ENCODE data around the gene RAB31. TPM values are rescaled to one million over a fixed set of nuclear protein-coding genes. Genes with fewer than 3 reads are reported as not detected.

The RAB31 gene
- total RNA-seq, 4 donors from 2014 or later, result 3.2 to 7.1 (median 4.4) TPM

DNA sequence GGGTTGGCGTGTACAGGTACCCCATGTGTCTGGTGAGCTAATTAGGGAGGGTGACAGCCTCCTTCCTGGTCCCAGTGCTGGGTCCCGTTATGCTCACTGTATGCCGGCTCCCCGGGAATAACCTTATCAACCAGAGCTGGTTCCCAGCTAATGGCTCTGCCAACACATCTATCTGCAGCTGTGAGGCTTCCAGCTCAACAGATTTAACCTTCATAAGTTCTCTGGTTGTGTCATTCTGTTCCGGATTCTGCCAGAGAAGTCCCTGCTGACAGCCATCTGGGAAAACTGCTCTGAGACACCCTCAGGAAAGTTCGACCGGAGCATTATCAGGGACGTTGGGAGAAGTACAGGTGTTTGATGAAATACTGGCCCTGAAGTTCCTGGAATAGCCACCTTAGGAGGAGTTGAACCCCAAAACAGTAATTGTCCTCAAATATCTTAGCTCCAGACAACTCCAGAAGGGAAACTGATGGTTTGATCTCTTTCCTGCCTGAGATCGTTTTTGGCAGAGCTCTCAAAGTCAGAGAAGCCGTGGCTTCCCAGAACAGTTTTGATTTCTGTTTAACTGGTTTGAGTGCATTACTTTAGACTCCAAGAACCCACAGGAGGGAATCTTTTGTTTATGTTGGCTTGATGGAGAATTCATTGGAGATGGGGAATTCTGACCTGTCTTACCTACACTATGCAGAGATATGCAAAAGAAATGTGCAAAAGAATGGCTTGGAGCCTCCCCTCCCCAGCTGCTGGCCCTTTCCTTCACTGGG is 138.2 kb downstream of the RAB31 start:
- TF ChIP-seq POLR2A (IDR thresholded peaks at IDR 0.05), result no peak
- no peak for TF ChIP-seq CTCF (IDR thresholded peaks at IDR 0.05 in 4 of 5, conservative IDR thresholded peaks at IDR 0.05 in 1 of 5)
- peaks cover 44 to 50% of the 10 kb centered on the region in 2 donors for H3K4me1 ChIP-seq
- no peaks in the 10 kb centered on the region for H3K36me3 ChIP-seq
- ATAC-seq (peak in 1 of 2 donors; percentile 9), DNase-seq (no peak)
- intact Hi-C loops (cut with DNase I; ENCODE audit: low total_unique reads) (no loop called here), in situ Hi-C loops (cut with MboI; ENCODE audit: low sequenced_read_pairs in 4 of 4) (no loop called here)
- peak overlapping the region; percentile 8 to 21 (median 14) for H3K4me3 ChIP-seq
- no peaks in the 10 kb centered on the region for H3K27me3 ChIP-seq
- peak overlapping the region; percentile 68 to 85 (median 83) for H3K27ac ChIP-seq
- H3K9me3 ChIP-seq, result no peaks in the 10 kb centered on the region

- H3K4me1 ChIP-seq, result peaks cover 33 to 36% of the 10 kb centered on the region in 2 donors
Measured at GRCh38 chr18:9848170-9848879, 140.2 kb downstream of the RAB31 start.

GRCh38 chr18:9849407-9850283 is 141.5 kb downstream of the RAB31 start:
- Histone ChIP-seq H3K36me3 (no peaks in the 10 kb centered on the region), H3K9me3 (no peaks in the 10 kb centered on the region), H3K27ac (peak overlapping the region; percentile 83 to 90 (median 84)), H3K4me1 (peaks cover 36% of the 10 kb centered on the region in 2 donors), H3K27me3 (no peaks in the 10 kb centered on the region), H3K4me3 (peak overlapping the region; percentile 5 to 44 (median 36))
- DNase-seq (peak; percentile 86 to 93), ATAC-seq (peak; percentile 97 to 98)
- intact Hi-C loops (cut with DNase I; ENCODE audit: low total_unique reads), result loop anchor here (1.0 to 2.0 kb wide), 2 partner anchors 25 to 65 kb away; partner anchors contain the start of gene VAPA
- TF ChIP-seq CTCF (IDR thresholded peaks at IDR 0.05 in 4 of 5, conservative IDR thresholded peaks at IDR 0.05 in 1 of 5) (no peak), POLR2A (IDR thresholded peaks at IDR 0.05) (peak; percentile 50 to 59)
- in situ Hi-C loops (cut with MboI; ENCODE audit: low sequenced_read_pairs in 4 of 4), result no loop called here

More at GRCh38 chr18:9848170-9848879, 140.2 kb downstream of the RAB31 start:
- in situ Hi-C loops (cut with MboI; ENCODE audit: low sequenced_read_pairs in 4 of 4), result no loop called here
- no peak for TF ChIP-seq POLR2A (IDR thresholded peaks at IDR 0.05)
- no peak for TF ChIP-seq CTCF (IDR thresholded peaks at IDR 0.05 in 4 of 5, conservative IDR thresholded peaks at IDR 0.05 in 1 of 5)
- peak overlapping the region; percentile 83 to 90 (median 84) for H3K27ac ChIP-seq
- ATAC-seq (peak; percentile 26 to 49), DNase-seq (no peak)
- H3K4me3 ChIP-seq, result peak overlapping the region; percentile 5 to 44 (median 36)
- no peaks in the 10 kb centered on the region for H3K9me3 ChIP-seq
- H3K27me3 ChIP-seq, result no peaks in the 10 kb centered on the region
- H3K36me3 ChIP-seq, result no peaks in the 10 kb centered on the region
- intact Hi-C loops (cut with DNase I; ENCODE audit: low total_unique reads), result loop anchor here (2.0 kb wide), 1 partner anchor 24 kb away; no protein-coding TSS in a partner anchor

GRCh38 chr18:9850309-9850708 is 142.2 kb downstream of the RAB31 start:
- intact Hi-C loops (cut with DNase I; ENCODE audit: low total_unique reads), result no loop called here
- no peaks in the 10 kb centered on the region for H3K27me3 ChIP-seq
- H3K36me3 ChIP-seq, result no peaks in the 10 kb centered on the region
- H3K4me3 ChIP-seq, result no peak overlapping the region
- H3K27ac ChIP-seq, result peak overlapping the region; percentile 83 to 90 (median 84)
- in situ Hi-C loops (cut with MboI; ENCODE audit: low sequenced_read_pairs in 4 of 4), result no loop called here
- DNase-seq (no peak), ATAC-seq (no peak)
- TF ChIP-seq POLR2A (IDR thresholded peaks at IDR 0.05) (no peak), CTCF (IDR thresholded peaks at IDR 0.05 in 4 of 5, conservative IDR thresholded peaks at IDR 0.05 in 1 of 5) (no peak)
- H3K9me3 ChIP-seq, result no peaks in the 10 kb centered on the region
- H3K4me1 ChIP-seq, result peaks cover 37 to 42% of the 10 kb centered on the region in 2 donors

All from gastrocnemius medialis (tissue), 4 donors.